IPS-NIHi7 (cell line): ENCODE measurements around the gene CD300E.
"Not testable (repeated sequence)": the region's sequence is repeated elsewhere in the genome, so short reads cannot be mapped to it uniquely, and the experiment has no call there.

ENCODE experiments used
- DNase-seq: peaks from one replicate; pipeline ENCODE4 v3.0.0; 2012; ENCODE audit warnings: mixed read lengths; ENCODE audit errors: extremely low spot score

The CD300E gene

GRCh38 chr17:74599023-74599399 is 24.5 kb downstream of the CD300E start:
- no peak for DNase-seq

DNA sequence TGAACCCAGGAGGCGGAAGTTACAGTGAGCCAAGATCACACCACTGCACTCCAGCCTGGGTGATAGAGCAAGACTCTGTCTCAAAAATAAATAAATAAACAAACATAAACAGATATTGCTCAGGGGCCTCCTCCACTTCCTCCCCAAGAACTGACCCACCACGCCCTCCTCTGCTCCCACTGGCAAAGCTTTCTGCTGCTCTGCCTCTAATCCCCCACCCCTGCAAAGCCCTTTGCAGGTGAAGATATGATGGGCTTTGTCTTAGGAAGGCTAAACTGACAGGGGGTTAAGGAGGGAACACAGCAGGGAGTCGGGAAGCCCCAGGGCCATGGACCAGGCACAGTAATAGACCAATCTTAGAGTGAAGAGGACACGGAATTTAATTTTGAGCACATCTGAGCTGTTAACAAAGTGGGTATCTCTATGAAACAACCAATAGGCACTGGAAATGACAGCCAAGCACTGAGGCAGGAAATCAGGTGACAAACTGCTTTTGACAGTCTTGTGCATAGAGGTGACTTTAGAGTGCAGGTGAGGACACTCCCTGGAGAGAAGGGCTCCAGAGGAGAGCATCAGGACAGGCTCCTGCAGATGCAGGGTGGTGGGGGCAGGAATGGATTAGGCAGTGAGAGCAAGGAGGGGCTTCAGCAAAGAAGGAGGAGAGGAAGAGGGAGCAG is 25.1 kb downstream of the CD300E start:
- DNase-seq = no peak

- no peak for DNase-seq
Measured at GRCh38 chr17:74597069-74597790, 26.3 kb downstream of the CD300E start.

- DNase-seq = no peak
Measured at GRCh38 chr17:74595037-74595750, 28.3 kb downstream of the CD300E start.

DNA sequence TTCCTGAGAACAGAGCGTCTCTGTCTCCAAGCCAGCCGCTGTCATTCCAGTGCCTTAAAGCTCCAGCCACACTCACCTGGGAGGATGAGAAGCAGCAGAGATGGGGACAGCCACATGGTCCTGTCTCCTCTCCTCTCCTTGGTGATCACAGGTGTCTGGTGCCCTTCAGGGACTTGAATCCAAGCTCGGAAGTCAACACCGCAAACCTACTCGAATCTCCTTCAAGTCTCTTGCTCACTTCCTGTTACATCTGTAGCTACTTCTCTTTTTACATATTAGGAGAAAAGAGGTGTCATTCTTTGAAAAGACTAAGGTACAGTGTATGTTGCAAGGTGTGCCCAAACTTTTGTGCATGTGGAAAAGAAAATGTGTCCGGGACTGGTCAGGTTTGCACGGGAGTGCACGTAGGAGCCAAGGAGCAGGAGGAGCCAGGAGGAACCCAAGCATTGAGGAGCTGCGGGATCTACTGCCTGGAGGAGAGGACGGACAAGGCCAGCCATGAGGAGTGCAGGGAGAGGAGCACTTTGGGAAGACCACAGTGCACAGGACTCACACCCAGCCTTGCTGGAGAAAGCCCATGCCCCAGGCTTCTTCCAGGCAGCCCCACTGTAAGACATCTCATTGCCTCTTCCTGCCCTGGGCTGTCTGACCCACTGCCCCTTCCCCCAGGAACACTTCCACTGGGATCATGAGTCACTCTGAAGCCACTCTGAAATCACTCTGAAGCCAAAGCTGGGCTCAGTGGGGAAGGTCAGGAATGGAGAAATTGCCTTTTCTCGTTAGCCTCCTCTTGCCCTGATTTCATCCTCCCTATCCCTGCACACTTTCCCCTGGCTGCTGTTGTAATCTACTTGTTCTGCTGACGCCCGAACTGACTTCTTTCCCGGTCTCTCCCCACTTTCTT is 31.2 kb downstream of the CD300E start, which contains the start of gene CD300LD:
Gene CD300LD (minus strand): TSS at position 197 of the 904 bp plus-strand sequence. CDS start 81 bp downstream, at position 116.
- no peak for DNase-seq

DNA sequence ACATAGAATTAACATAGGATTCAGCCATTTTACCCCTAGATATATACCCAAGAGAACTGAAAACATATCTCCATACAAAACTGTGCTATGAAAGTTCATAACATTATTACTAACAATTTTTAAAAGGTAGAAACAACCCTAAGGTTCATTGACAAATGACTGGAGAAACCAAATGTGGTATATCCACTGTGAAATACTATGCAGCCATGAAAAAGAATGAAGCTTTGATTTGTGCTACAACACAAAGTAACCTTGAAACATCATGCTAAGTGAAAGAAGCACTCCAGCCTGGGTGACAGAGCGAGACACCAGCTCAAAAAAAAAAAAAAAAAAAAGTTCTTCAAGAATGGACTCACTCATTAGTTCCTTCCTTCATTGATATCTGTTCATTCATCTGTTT is 32.0 kb downstream of the CD300E start:
- DNase-seq = no peak

DNA sequence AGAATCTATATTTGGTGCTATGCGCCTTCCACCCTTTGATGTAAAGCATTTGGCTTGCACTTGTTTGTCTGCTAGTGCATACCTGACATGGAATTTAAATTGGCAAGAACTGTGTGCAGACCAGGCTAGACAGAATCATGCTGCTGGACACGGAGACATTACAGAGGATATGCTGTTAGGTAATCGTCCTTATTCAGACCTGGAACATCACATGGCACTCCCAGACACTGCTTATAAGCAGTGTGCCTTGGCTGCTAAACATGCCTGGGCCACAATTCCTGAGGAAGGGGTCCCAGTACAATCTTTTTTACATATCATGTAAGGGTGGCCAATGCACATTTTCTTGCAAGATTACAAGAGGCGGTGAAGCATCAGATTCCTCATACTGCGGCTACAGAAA is 37.8 kb downstream of the CD300E start:
- no peak for DNase-seq

- no peak for DNase-seq
Measured at GRCh38 chr17:74584292-74585060, 39.1 kb downstream of the CD300E start.

DNA sequence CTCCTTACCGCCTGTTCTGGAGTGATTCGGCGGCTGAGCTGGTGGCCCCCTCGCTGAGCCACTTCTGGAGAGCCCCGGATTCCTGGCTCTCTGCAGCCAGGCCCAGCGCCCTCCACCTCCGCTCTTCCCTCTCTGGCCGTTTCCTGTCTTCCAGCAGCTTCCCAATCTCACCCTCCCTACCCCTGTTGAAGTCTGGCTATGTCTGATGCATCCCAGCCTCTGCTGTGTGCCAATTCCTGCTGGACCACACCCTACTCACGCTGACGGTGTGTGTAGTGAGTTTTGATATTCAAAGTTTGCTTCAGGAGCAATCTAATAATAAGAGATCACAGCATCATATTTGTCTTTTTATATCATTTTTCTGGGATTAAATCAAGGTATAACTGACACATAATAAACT is 40.9 kb downstream of the CD300E start:
- no peak for DNase-seq

- DNase-seq = no peak
Measured at GRCh38 chr17:74579900-74580299, 43.6 kb downstream of the CD300E start.

GRCh38 chr17:74578979-74579378 is 44.6 kb downstream of the CD300E start:
- DNase-seq = no peak

DNA sequence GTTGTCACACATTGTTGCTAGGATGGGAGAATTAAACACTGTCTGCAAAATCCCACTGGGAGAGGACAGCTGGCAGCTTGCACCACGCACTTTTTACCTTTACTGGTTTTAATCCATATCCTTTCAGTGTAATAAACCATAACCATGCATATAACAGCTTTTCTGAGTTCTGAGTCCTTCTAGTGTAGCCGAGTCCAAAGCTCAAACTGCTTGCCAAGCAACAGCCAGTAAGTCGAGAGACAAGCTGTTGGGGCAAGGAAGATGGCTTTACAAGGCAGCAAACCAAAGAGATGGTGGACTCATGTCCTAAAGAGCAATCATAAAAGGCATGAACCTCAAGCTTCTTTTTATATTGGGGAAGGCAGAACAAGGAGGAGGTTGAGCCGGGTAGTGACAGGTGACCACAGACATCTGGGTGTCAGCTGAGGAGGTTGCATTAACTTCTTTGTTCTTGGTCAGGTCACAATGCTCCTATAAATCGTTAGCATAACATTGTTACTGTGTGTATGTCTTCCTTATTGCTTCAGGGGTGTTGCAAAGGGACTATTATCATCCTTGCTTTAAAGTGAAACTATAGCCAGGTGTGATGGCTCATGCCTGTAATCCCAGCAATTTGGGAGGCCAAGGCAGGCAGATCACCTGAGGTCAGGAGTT is 48.9 kb downstream of the CD300E start:
- DNase-seq = no peak

DNA sequence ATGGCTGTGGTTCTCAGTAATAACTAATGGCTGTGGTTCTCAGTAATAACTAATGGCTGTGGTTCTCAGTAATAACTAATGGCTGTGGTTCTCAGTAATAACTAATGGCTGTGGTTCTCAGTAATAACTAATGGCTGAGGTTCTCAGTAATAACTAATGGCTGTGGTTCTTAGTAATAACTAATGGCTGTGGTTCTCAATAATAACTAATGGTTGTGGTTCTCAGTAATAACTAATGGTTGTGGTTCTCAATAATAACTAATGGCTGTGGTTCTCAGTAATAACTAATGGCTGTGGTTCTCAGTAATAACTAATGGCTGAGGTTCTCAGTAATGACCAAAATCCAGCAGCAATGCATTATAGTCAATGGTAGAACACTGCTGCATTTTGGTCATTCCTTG is 49.9 kb downstream of the CD300E start:
- DNase-seq = not testable (repeated sequence)

- DNase-seq = no peak
Measured at GRCh38 chr17:74573169-74573568, 50.4 kb downstream of the CD300E start.

DNA sequence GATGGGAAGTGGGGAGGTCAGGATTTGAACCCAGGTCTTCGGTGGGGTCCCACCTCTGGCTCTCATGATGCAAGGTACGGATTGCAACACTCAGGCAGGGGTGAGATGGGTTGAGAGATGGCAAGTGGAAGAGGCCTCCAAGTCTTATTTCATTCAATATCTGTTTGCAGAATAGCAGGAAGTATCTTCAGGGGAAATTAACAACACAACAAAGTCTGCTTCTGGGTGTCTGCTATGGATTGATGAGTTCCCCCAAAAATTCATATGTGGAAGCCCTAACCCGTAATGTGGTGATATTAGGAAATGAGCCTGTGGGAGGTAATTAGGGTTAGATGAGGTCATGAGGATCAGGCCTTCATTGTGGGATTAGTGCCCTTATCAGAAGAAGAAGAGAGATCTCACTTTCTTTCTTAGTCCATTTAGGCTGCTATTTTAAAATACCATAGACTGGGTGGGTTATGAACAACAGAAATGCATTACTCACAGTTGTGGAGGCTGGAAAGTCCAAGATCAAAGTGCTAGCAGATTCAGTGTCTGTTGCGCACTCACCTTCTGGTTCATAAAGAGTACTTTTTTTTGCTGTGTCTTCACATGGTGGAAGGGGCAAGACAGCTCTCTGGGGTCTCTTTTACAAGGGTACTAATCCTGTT is 51.8 kb downstream of the CD300E start:
- DNase-seq = no peak

DNA sequence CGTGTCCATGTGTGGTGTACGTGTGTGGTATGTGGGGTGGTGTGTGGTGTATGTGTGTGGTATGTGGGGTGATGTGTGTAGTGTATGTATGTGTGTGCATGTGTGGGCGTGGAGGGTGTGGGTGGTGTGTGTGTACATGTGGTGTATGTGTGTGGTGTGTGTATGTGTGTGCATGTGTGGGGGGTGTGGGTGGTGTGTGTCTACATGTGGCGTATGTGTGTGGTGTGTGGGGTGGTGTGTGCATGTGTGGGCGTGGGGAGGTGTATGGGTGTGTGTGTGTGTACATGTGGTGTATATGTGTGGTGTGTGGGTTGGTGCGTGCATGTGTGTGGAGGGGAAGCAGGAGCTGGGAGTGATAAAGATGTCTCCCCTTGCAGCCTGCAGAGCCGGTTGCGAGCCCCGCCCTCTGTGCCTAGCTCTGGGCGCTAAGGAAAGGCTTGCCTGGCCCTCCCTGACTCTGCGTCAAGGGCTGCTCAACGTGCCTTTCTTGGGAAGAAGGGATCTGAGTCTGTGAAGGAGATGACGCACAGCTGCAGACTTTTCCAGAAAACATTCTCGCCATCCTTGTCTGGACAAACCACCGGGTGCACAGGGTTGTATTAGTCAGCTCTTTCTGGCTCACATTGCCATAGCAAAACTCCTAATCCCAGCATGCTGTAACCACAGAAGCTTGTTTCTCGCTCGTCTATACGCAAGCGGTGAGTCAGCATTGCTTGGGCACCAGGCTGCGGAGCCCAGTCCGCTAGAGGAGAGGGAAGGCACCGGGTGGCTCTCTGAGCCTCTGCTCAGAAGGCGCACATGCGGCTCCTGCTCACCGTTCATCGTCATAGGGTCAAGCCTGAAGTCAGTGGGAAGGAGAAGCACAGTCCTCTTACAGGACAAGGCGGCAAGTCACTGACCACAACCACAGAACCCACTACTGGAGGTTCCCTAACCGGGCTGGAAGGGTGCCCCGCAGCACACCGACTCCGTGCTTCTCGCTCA is 54.2 kb downstream of the CD300E start:
- no peak for DNase-seq

GRCh38 chr17:74568106-74568873 is 55.2 kb downstream of the CD300E start:
- DNase-seq = no peak

DNA sequence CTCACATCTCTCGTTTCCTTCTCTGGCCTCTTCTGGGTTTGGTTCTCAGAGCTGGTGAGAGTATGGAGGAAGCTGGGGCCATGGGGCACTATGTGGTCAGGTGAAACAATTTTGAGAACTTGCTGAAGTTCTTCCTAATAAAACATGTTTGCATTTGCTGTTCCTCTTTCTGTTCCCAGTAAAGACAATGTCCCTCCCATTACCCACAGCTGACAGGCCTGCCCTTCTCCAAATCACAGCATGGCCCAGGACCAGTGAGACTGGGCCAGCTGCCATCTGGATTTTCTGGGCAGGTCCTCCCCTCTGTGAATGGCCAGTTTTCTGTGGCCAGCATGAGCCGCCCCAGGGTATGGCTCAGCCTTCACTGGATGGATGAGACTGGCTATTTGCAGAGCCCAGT is 56.1 kb downstream of the CD300E start, which contains the start of gene CD300H:
Gene CD300H (minus strand): TSS at position 113 of the 400 bp plus-strand sequence.
- no peak for DNase-seq
